H9 (cell line): Measurements from ENCODE around the gene USP28. TPM values are rescaled to one million over a fixed set of nuclear protein-coding genes. Genes with fewer than 3 reads are reported as not detected.

Experiments used
- DNase-seq: peaks from one replicate; pipeline ENCODE4 v3.0.0-alpha.2; 2017
- H2AFZ ChIP-seq: one replicate; pipeline ENCODE4 v1.6.1; 2013; ENCODE audit warnings: mild to moderate bottlenecking, low read length, control low read depth, moderate library complexity
- H2AK5ac ChIP-seq: 2 replicates; pipeline ENCODE4 v1.6.1; 2013; ENCODE audit warnings: low read length, control low read depth, mixed read lengths; ENCODE audit not compliant: insufficient read length
- H2BK120ac ChIP-seq: one replicate; pipeline ENCODE4 v1.6.1; 2013; ENCODE audit warnings: low read depth, mild to moderate bottlenecking, low read length, control low read depth, inconsistent platforms; ENCODE audit not compliant: poor library complexity, severe bottlenecking
- H2BK12ac ChIP-seq: 2 replicates; pipeline ENCODE4 v1.6.1; 2013; ENCODE audit warnings: low read length, control low read depth, mixed read lengths, low read depth; ENCODE audit not compliant: insufficient read length
- H2BK15ac ChIP-seq: 2 replicates; pipeline ENCODE4 v1.6.1; 2013; ENCODE audit warnings: low read depth, low read length, control low read depth
- H2BK20ac ChIP-seq: one replicate; pipeline ENCODE4 v1.6.1; 2013; ENCODE audit warnings: low read depth, mild to moderate bottlenecking, low read length, control low read depth, inconsistent platforms; ENCODE audit not compliant: poor library complexity, severe bottlenecking
- H2BK5ac ChIP-seq: 2 replicates; pipeline ENCODE4 v1.6.1; 2013; ENCODE audit warnings: low read length, control low read depth, mixed read lengths; ENCODE audit not compliant: insufficient read length
- H3K14ac ChIP-seq: 2 replicates; pipeline ENCODE4 v1.6.1; 2013; ENCODE audit warnings: low read length, control low read depth; ENCODE audit not compliant: insufficient read depth
- H3K18ac ChIP-seq: 2 replicates; pipeline ENCODE4 v1.6.1; 2013; ENCODE audit warnings: low read depth, mild to moderate bottlenecking, mixed read lengths, low read length, control low read depth; ENCODE audit not compliant: insufficient read length
- H3K23ac ChIP-seq: 2 replicates; pipeline ENCODE4 v1.6.1; 2013; ENCODE audit warnings: low read length, control low read depth, mixed read lengths, low read depth; ENCODE audit not compliant: insufficient read length
- H3K23me2 ChIP-seq: 2 replicates; pipeline ENCODE4 v1.6.1; 2013; ENCODE audit warnings: low read depth, mild to moderate bottlenecking, mixed read lengths, low read length, control low read depth; ENCODE audit not compliant: insufficient read length, poor library complexity, severe bottlenecking
- H3K27ac ChIP-seq: 2 replicates; pipeline ENCODE4 v1.5.1; 2013; ENCODE audit warnings: low read length, control low read depth, mixed read lengths, low read depth; ENCODE audit not compliant: insufficient read length
- H3K27me3 ChIP-seq: 2 replicates; pipeline ENCODE4 v1.6.1; 2013; ENCODE audit warnings: low read length, control low read depth, inconsistent platforms; ENCODE audit not compliant: insufficient read depth
- H3K4ac ChIP-seq: 2 replicates; pipeline ENCODE4 v1.6.1; 2013; ENCODE audit warnings: low read depth, mild to moderate bottlenecking, control low read depth, inconsistent platforms, low read length, moderate library complexity
- H3K4me1 ChIP-seq: 2 replicates; pipeline ENCODE4 v1.6.1; 2013; ENCODE audit warnings: low read length, control low read depth, inconsistent platforms; ENCODE audit not compliant: insufficient read depth
- H3K4me2 ChIP-seq: 2 replicates; pipeline ENCODE4 v1.6.1; 2013; ENCODE audit warnings: low read length, control low read depth, mixed read lengths; ENCODE audit not compliant: insufficient read length, insufficient read depth
- H3K56ac ChIP-seq: 2 replicates; pipeline ENCODE4 v1.6.1; 2013; ENCODE audit warnings: low read depth, mild to moderate bottlenecking, mixed read lengths, low read length, control low read depth; ENCODE audit not compliant: insufficient read length
- H3K79me1 ChIP-seq: 2 replicates; pipeline ENCODE4 v1.6.1; 2013; ENCODE audit warnings: low read depth, mild to moderate bottlenecking, moderate library complexity, low read length, control low read depth, inconsistent platforms; ENCODE audit not compliant: insufficient read depth, poor library complexity, severe bottlenecking
- H3K79me2 ChIP-seq: 2 replicates; pipeline ENCODE4 v1.6.1; 2013; ENCODE audit warnings: low read length, control low read depth, inconsistent platforms; ENCODE audit not compliant: insufficient read depth
- H3K9ac ChIP-seq: 2 replicates; pipeline ENCODE4 v1.6.1; 2013; ENCODE audit warnings: low read length, control low read depth, mixed read lengths; ENCODE audit not compliant: insufficient read length; ENCODE audit errors: extremely low read depth
- H3K9me3 ChIP-seq: one replicate; pipeline ENCODE4 v1.6.1; 2013; ENCODE audit warnings: low read depth, low read length, inconsistent platforms; ENCODE audit not compliant: control insufficient read depth
- H3T11ph ChIP-seq: one replicate; pipeline ENCODE4 v1.6.1; 2013; ENCODE audit warnings: mild to moderate bottlenecking, low read length, control low read depth, inconsistent platforms
- H4K20me1 ChIP-seq: one replicate; pipeline ENCODE4 v1.6.1; 2013; ENCODE audit not compliant: control insufficient read depth, insufficient read length, insufficient read depth
- H4K5ac ChIP-seq: 2 replicates; pipeline ENCODE4 v1.6.1; 2013; ENCODE audit warnings: low read depth, mild to moderate bottlenecking, mixed read lengths, low read length, control low read depth; ENCODE audit not compliant: insufficient read length
- H4K8ac ChIP-seq: replicated peaks from 2 replicates; pipeline ENCODE4 v1.6.1; 2013; ENCODE audit warnings: low read length, control low read depth, mixed read lengths, low read depth; ENCODE audit not compliant: insufficient read length
- H4K91ac ChIP-seq: 2 replicates; pipeline ENCODE4 v1.6.1; 2013; ENCODE audit warnings: low read depth, mild to moderate bottlenecking, moderate library complexity, mixed read lengths, low read length, control low read depth; ENCODE audit not compliant: insufficient read length
- H3K27ac Mint-ChIP-seq, 3 experiments: 2 replicates in 2 of 3; 3 replicates in 1 of 3; pipeline ENCODE4 v1.8.0; 2020 to 2021; ENCODE audit warnings: mixed read lengths in 3 of 3, mild to moderate bottlenecking in 1 of 3, moderate library complexity in 1 of 3
- H3K27me3 Mint-ChIP-seq: 2 replicates; pipeline ENCODE4 v1.8.0; 2021; ENCODE audit warnings: low read depth, mild to moderate bottlenecking, moderate library complexity, mixed read lengths
- H3K36me3 Mint-ChIP-seq, 3 experiments: 2 replicates in 2 of 3; 3 replicates in 1 of 3; pipeline ENCODE4 v1.8.0; 2020 to 2021; ENCODE audit warnings: low read depth in 3 of 3, mixed read lengths in 3 of 3; ENCODE audit not compliant: insufficient read depth in 1 of 3
- H3K4me1 Mint-ChIP-seq, 2 experiments: 2 replicates each; pipeline ENCODE4 v1.8.0; 2020; ENCODE audit warnings: mixed read lengths in 2 of 2
- H3K4me3 Mint-ChIP-seq, 2 experiments: 2 replicates in 1 of 2; 3 replicates in 1 of 2; pipeline ENCODE4 v1.8.0; 2020 to 2021; ENCODE audit warnings: mild to moderate bottlenecking in 2 of 2, mixed read lengths in 2 of 2, moderate library complexity in 1 of 2
- H3K9me3 Mint-ChIP-seq, 2 experiments: 2 replicates in 1 of 2; 3 replicates in 1 of 2; pipeline ENCODE4 v1.8.0; 2020; ENCODE audit warnings: mild to moderate bottlenecking in 2 of 2, mixed read lengths in 2 of 2, moderate library complexity in 1 of 2
- CTCF ChIP-seq: fragments of 200-600 bp; sonication (generic); conservative IDR thresholded peaks from 3 replicates; pipeline ENCODE4 v1.8.0; 2021; ENCODE audit warnings: antibody characterized with exemption, mild to moderate bottlenecking
- WGBS: extraction: QIAGEN DNeasy Blood & Tissue Kit; methylation state at CpG from one replicate; pipeline ENCODE4 v1.1.7; 2013; ENCODE audit warnings: missing lambda C conversion rate, low lambda C conversion rate, mixed read lengths; ENCODE audit not compliant: insufficient read length; ENCODE audit errors: extremely low coverage; 5-methylcytosine and 5-hydroxymethylcytosine counted together
- total RNA-seq: library from RNA; stranded (reverse); gene quantifications from 2 replicates; pipeline ENCODE4 v1.2.1, GENCODE V29; 2021

Gene USP28
- total RNA-seq, 1 experiment from 2014 or later = 107 TPM

- H3T11ph ChIP-seq = no peak overlapping the region
- TF ChIP-seq CTCF = no peak
- H2BK15ac ChIP-seq = no peak overlapping the region
- H3K27ac ChIP-seq = no peak overlapping the region
- no peak overlapping the region for H2BK5ac ChIP-seq
- H3K18ac ChIP-seq = no peak overlapping the region
- H3K4ac ChIP-seq = no peak overlapping the region
- no peaks in the 10 kb centered on the region for H3K79me1 ChIP-seq
- no peak overlapping the region for H4K91ac ChIP-seq
- H3K23me2 ChIP-seq = peaks cover 10% of the 10 kb centered on the region
- no peak overlapping the region for H3K9ac ChIP-seq
- peaks cover 6 to 24% (median 15%) of the 10 kb centered on the region in 3 experiments for H3K36me3 Mint-ChIP-seq
- no peak overlapping the region for H2BK20ac ChIP-seq
- no peaks in the 10 kb centered on the region for H4K20me1 ChIP-seq
- H3K4me1 Mint-ChIP-seq = peaks cover 32 to 38% of the 10 kb centered on the region in 2 experiments
- H2BK120ac ChIP-seq = no peak overlapping the region
- H3K23ac ChIP-seq = no peak overlapping the region
- no peak overlapping the region for H3K56ac ChIP-seq
- no CpG with 5 or more reads among the region's 8 CpGs for WGBS
- no peak overlapping the region for H4K8ac ChIP-seq
- DNase-seq = no peak
- H3K27ac Mint-ChIP-seq = peak overlapping the region in 2 of 3 experiments; percentile 99 to 100; a peak in 2 of 7 replicates
- no peak overlapping the region for H2AFZ ChIP-seq
- H3K9me3 ChIP-seq = no peaks in the 10 kb centered on the region
- H3K4me3 Mint-ChIP-seq = peak overlapping the region in 1 of 2 experiments; percentile 90; a peak in 3 of 5 replicates
- H3K27me3 Mint-ChIP-seq = no peaks in the 10 kb centered on the region
- H3K79me2 ChIP-seq = peaks cover 21% of the 10 kb centered on the region; the same call in 1 of the 2 replicates
- no peaks in the 10 kb centered on the region for H3K27me3 ChIP-seq
- H3K4me1 ChIP-seq = peaks cover 3% of the 10 kb centered on the region; the same call in 1 of the 2 replicates
- no peak overlapping the region for H3K14ac ChIP-seq
- no peak overlapping the region for H2AK5ac ChIP-seq
- H3K4me2 ChIP-seq = no peak overlapping the region
- no peak overlapping the region for H4K5ac ChIP-seq
- H2BK12ac ChIP-seq = no peak overlapping the region
- peaks cover 6 to 11% of the 10 kb centered on the region in 2 experiments; a peak in 1 of 5 replicates for H3K9me3 Mint-ChIP-seq
Observed at GRCh38 chr11:113876798-113877669, 1.7 kb upstream of the USP28 start.
